Esophagus squamous epithelium (tissue), 5 donors: ENCODE data around the gene GPR82. TPM values are rescaled to one million over a fixed set of nuclear protein-coding genes. Genes with fewer than 3 reads are reported as not detected.

Experiments used
- DNase-seq: peaks from one replicate; lab custom pipeline; 2025; lab: John Stamatoyannopoulos, UW
- H3K27ac ChIP-seq, 4 donors: fragments of 200-600 bp; sonication (generic); one replicate each; pipeline ENCODE4 v1.5.1; 2016 to 2019; ENCODE audit warnings: mild to moderate bottlenecking in 1 of 4
- H3K27me3 ChIP-seq, 4 donors: fragments of 200-600 bp; sonication (generic); 1 replicate in 3 of 4; 2 replicates in 1 of 4; pipeline versions ENCODE4 v1.5.1 to v1.6.0; 2017 to 2021; ENCODE audit warnings: antibody characterized with exemption in 1 of 4
- H3K36me3 ChIP-seq, 3 donors: fragments of 200-600 bp; sonication (generic); one replicate each; pipeline ENCODE4 v1.5.1; 2016 to 2019
- H3K4me1 ChIP-seq, 3 donors: fragments of 200-600 bp; sonication (generic); one replicate each; pipeline ENCODE4 v1.5.1; 2017 to 2019
- H3K4me3 ChIP-seq, 4 donors: fragments of 200-600 bp; sonication (generic); 1 replicate in 3 of 4; 2 replicates in 1 of 4; pipeline ENCODE4 v1.5.1; 2016 to 2019; ENCODE audit warnings: mild to moderate bottlenecking in 2 of 4, moderate library complexity in 1 of 4
- H3K9me3 ChIP-seq, 3 donors: fragments of 200-600 bp; sonication (generic); one replicate each; pipeline ENCODE4 v1.5.1; 2016 to 2019
- CTCF ChIP-seq, 6 experiments: fragments of 450-650 bp in 4 of 6; fragments of 200-600 bp in 2 of 6; sonication (generic) in 2 of 6; IDR thresholded peaks; one replicate each; pipeline ENCODE4 v1.5.1; 2016 to 2019; ENCODE audit warnings: antibody characterized with exemption in 6 of 6, mild to moderate bottlenecking in 4 of 6, moderate library complexity in 4 of 6
- POLR2A ChIP-seq, 4 donors: fragments of 450-650 bp; IDR thresholded peaks; one replicate each; pipeline ENCODE4 v1.6.1; 2017; ENCODE audit warnings: antibody characterized with exemption in 4 of 4, mild to moderate bottlenecking in 4 of 4, moderate library complexity in 3 of 4
- WGBS, 2 donors: methylation state at CpG; one replicate each; pipeline ENCODE4 v1.1.5; 2018; 5-methylcytosine and 5-hydroxymethylcytosine counted together
- intact Hi-C: fragments of 100-400 bp; cut with DNase I; formaldehyde crosslinking; loops from one replicate; pipeline ENCODE4 v1.15.0; 2022
- total RNA-seq, 4 donors: library from RNA; depleted of rRNA; stranded (reverse); fragments of >200 nt; gene quantifications; one replicate each; pipeline ENCODE4 v1.1.0, GENCODE V29; 2016
- donor health status: DM: yes; HTN: yes; CAD: no.

The GPR82 gene
- total RNA-seq, 4 donors from 2014 or later: 0.04 to 0.76 (median 0.31) TPM

GRCh38 chrX:41707218-41707617, 16.8 kb upstream of the GPR82 start:
- no peaks in the 10 kb centered on the region for H3K4me1 ChIP-seq
- no peak overlapping the region for H3K4me3 ChIP-seq
- intact Hi-C loops: no loop called here
- WGBS, 2 donors: 46% methylated on average over 1 of the region's 1 CpG; no CpG with 5 or more reads in 1 of the 2 donors
- no peak for TF ChIP-seq CTCF (IDR thresholded peaks at IDR 0.05)
- H3K36me3 ChIP-seq: no peaks in the 10 kb centered on the region
- no peak for DNase-seq
- H3K27ac ChIP-seq: no peak overlapping the region
- H3K27me3 ChIP-seq: no peaks in the 10 kb centered on the region
- H3K9me3 ChIP-seq: no peaks in the 10 kb centered on the region

- DNase-seq: no peak
- Histone ChIP-seq H3K36me3 (no peaks in the 10 kb centered on the region), H3K9me3 (no peaks in the 10 kb centered on the region), H3K4me1 (no peaks in the 10 kb centered on the region), H3K4me3 (no peak overlapping the region), H3K27ac (no peak overlapping the region), H3K27me3 (no peaks in the 10 kb centered on the region)
- TF ChIP-seq POLR2A (IDR thresholded peaks at IDR 0.05) (no peak), CTCF (IDR thresholded peaks at IDR 0.05) (no peak)
- WGBS, 2 donors: 53 to 54% methylated on average over 3 of the region's 3 CpGs
- intact Hi-C loops: no loop called here
Observed at GRCh38 chrX:41708486-41708885, 15.5 kb upstream of the GPR82 start.

- Histone ChIP-seq H3K27me3 (no peaks in the 10 kb centered on the region), H3K4me1 (no peaks in the 10 kb centered on the region), H3K36me3 (no peaks in the 10 kb centered on the region), H3K4me3 (no peak overlapping the region), H3K9me3 (no peaks in the 10 kb centered on the region), H3K27ac (no peak overlapping the region)
- no peak for TF ChIP-seq POLR2A (IDR thresholded peaks at IDR 0.05)
- no peak for TF ChIP-seq CTCF (IDR thresholded peaks at IDR 0.05)
- WGBS, 2 donors: 82 to 89% methylated on average over 3 to 5 of the region's 5 CpGs
- intact Hi-C loops: no loop called here
- DNase-seq: no peak
Observed at GRCh38 chrX:41711021-41711667, 12.8 kb upstream of the GPR82 start.

GRCh38 chrX:41716222-41716621, 7.8 kb upstream of the GPR82 start:
- Histone ChIP-seq H3K4me1 (no peaks in the 10 kb centered on the region), H3K4me3 (no peak overlapping the region), H3K9me3 (peaks cover 0 to 22% (median 0%) of the 10 kb centered on the region in 3 donors), H3K27me3 (no peaks in the 10 kb centered on the region), H3K27ac (no peak overlapping the region), H3K36me3 (peaks cover 0 to 11% (median 0%) of the 10 kb centered on the region in 3 donors)
- WGBS, 2 donors: 90 to 93% methylated on average over 3 to 5 of the region's 5 CpGs
- no peak for DNase-seq
- TF ChIP-seq CTCF (IDR thresholded peaks at IDR 0.05) (no peak), POLR2A (IDR thresholded peaks at IDR 0.05) (no peak)
- intact Hi-C loops: no loop called here

- 87 to 92% methylated on average over 11 to 12 of the region's 12 CpGs for whole genome bisulfite sequencing, 2 donors
- Histone ChIP-seq H3K4me3 (no peak overlapping the region), H3K4me1 (no peaks in the 10 kb centered on the region), H3K9me3 (peaks cover 0 to 22% (median 0%) of the 10 kb centered on the region in 3 donors), H3K27ac (no peak overlapping the region), H3K27me3 (no peaks in the 10 kb centered on the region), H3K36me3 (peaks cover 0 to 11% (median 0%) of the 10 kb centered on the region in 3 donors)
- intact Hi-C loops: no loop called here
- DNase-seq: no peak
- TF ChIP-seq POLR2A (IDR thresholded peaks at IDR 0.05) (no peak), CTCF (IDR thresholded peaks at IDR 0.05) (no peak)
Observed at GRCh38 chrX:41716767-41717473, 7.1 kb upstream of the GPR82 start.
